Astrocyte of the cerebellum (primary cell): ENCODE data around the gene DEFB132.

Experiments
- DNase-seq: peaks from one replicate; pipeline ENCODE4 v3.0.0-alpha.2; 2011; ENCODE audit warnings: low read depth
- H3K4me3 ChIP-seq: 2 replicates; pipeline ENCODE4 v1.5.1; 2011; ENCODE audit warnings: mild to moderate bottlenecking, low read depth, low read length, moderate library complexity
- CTCF ChIP-seq: IDR thresholded peaks from 2 replicates; pipeline ENCODE4 v1.5.1; 2012; ENCODE audit warnings: low read length, low read depth, moderate library complexity, mild to moderate bottlenecking; ENCODE audit errors: missing control alignments
- in situ Hi-C: cut with HindIII; loops from 2 replicates; pipeline ENCODE4 v1.10.0; 2017; ENCODE audit warnings: low sequenced_read_pairs

The DEFB132 gene

GRCh38 chr20:294602-295001 lies 37.1 kb downstream of the DEFB132 start:
- DNase-seq = no peak
- in situ Hi-C loops = no loop called here
- no peak for TF ChIP-seq CTCF

GRCh38 chr20:295804-296203 lies 38.3 kb downstream of the DEFB132 start:
- DNase-seq = no peak
- no peak overlapping the region for H3K4me3 ChIP-seq
- no peak for TF ChIP-seq CTCF
- in situ Hi-C loops = no loop called here

More at GRCh38 chr20:294602-295001, 37.1 kb downstream of the DEFB132 start:
- no peak overlapping the region for H3K4me3 ChIP-seq

- H3K4me3 ChIP-seq = peak within 1 kb of the TSS; percentile 96
- DNase-seq = peak; percentile 89
- peak; percentile 11 for TF ChIP-seq CTCF
- in situ Hi-C loops = no loop called here
These were observed 39.8 kb downstream of the DEFB132 start, which contains the start of gene ZCCHC3 for GRCh38 chr20:297098-297924. Gene ZCCHC3 (plus strand): TSS chr20:297570. CDS start chr20:297587, 17 bp downstream.

- H3K4me3 ChIP-seq = peak overlapping the region; percentile 96
- in situ Hi-C loops = no loop called here
- no peak for TF ChIP-seq CTCF
- DNase-seq = no peak
These were observed 40.6 kb downstream of the DEFB132 start for GRCh38 chr20:297925-298775.

GRCh38 chr20:298776-299391 lies 41.4 kb downstream of the DEFB132 start:
- DNase-seq = no peak
- peak overlapping the region; percentile 96 for H3K4me3 ChIP-seq
- in situ Hi-C loops = no loop called here

More at GRCh38 chr20:298776-299391, 41.4 kb downstream of the DEFB132 start:
- no peak for TF ChIP-seq CTCF
